ENCODE measurements around the gene TSPAN18.

Gene TSPAN18

DNA sequence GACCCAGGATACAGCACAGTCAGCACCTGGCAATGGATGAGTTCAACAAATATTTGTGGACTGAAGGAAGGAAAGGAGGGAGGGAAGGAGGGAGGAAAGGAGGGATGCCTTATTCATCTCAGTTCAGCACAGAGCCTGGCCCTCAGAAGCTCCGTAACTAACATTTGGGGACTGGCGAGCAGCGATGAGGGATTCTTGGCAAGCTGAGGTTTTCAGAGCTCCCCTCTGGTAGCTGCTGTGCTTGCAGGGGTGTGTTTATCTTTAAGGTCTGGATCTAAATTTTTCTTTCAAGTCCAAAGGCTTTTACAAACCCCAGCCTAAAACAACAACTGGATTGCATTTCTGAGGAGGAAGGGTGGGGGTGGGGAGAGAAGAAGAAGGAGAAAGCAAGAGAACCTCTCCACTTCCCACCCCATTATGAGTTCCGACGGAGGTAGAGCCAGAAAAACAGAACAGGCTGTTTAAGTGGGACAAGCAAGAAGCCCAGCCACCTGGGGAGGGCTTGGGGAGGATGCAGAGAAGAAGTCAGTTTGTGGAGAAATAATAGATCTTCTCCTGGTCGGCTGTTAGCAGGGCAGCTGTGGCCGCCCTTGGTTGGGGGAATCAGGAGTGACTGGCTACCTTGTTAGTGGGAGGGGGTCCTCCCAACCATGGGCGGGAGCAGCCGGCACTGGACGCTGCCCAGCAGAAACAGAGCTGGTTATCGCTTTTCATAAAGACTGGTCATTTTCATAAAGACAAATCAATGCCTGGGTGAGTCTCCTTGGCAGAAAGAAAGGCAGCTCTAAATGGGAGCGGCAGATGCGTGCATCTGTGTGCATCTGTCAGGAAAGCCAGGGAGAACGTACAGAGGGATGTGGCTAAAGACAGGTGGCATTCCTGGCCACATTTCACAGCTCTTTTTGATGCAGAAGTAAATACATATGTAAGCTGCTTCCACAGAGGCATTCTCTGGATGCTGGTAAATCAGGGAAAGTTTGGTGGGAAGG is 78.0 kb downstream of the TSPAN18 start:
- no peak for DNase-seq

DNA sequence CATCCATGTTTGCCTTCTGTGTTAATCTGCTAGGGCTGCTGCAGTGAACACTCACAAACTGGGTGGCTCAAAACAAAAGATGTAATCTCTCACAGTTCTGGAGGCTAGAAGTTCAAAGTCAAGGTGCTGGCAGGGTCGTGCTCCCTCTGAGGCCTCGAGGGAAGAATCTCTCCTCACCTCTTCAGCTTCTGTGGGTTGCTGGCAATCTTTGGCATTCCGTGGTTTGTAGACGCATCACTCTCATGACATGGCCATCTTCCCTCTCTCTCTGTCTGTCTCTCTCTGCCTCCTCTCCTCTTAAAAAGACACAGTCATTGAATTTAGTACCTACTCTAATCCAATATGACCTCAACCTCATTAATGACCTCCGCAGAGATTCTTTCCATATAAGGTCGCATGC is 78.8 kb downstream of the TSPAN18 start:
- no peak for DNase-seq

DNA sequence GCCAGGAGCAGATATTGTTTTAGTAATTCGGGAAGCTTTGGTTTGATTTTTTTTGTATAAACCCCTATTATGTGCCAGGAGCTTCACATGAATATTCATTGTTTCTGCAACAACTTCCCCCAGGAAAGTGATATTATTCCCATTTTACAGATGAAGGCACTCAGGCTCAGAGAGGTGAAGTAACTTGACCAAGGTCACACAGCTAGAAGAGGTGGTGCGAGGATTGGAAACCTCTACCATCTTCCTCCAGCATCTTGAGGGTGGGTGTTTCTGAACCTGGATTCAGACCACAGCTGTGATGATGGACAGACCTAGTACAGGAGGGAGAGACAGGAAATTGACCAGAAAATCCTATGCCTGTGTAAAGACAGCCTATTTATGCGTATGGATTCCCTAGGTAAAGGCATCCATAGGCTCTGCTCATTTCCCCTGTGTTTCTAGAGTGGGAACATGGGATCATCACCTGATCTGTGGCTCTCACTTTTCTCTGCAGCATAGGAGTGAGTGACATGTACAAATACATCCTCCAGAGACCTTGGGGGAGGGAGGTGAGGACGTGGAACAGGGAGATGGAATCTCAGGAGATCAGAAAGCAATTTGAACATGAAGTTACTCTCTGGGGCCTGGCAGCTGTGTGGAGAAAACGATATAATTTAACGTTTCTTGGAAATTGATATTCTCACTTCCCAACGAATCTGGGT is 81.4 kb downstream of the TSPAN18 start:
- no peak for DNase-seq

DNA sequence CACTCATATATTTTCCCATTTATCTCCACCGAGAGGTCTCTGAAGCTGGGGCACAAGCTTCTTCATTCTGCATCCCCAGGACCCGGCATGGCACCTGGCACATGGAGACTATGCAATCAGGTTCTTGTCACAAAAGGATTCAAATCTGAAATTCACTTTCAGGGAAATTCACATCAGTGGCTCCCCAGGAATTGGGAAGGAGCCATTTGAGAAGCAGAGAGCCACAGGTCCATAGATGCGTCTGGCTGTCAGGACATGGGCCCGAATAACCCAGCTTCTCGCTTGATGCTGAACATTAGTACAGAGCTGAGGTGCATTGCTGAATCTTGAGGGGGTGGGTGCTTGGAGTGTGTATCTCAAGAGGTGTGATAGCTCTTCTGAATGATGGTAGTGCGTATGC is 82.5 kb downstream of the TSPAN18 start:
- no peak for DNase-seq

DNA sequence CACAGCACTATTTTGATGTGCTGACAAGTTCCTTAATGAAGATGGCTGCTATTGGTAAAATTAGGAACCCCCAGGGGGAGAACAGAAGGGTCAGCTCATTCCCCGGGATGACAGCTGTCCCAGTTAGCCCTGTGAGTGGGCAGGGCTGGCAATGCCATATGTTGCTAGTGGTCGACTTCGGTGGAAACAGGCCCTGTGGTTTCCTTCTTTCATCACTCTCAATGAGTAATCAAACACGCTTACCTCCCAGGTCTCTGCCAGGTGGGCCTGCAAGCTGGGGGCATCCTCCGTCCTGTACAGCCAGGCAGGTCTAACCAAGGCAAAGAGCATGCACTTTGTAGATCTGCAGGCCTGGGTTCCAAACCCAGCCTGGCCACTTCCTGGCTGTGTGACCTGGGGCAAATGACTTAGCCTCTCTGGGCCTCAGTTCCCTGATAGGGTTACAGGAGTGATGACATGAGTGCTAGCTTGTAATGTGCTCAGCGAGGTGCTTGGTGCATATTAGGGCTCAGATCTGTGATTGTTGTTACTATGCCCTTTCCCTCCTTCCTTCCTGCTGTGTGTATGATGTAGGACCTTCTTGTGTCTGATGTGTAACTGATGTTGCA is 85.2 kb downstream of the TSPAN18 start:
- no peak for DNase-seq

DNA sequence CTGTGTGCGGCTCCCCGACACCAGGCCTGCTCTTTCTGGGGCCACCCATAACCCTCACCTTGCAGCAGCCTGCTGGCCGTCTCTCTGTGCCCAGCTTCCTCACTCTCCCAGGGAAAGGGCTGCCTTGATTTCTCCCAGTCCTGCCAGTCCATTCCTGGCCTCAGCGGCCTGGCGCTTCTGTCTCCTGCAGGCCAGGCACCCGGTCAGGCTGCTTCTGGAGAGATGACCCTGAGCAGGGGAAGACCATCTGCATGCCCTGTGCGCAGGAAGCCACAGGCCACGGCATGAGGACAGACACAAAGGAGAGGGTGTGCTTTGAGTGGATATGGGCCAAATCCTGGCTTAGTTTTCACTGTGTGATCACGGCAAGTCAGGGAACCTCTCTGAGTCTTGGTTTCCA is 86.2 kb downstream of the TSPAN18 start:
- DNase-seq, result no peak

DNA sequence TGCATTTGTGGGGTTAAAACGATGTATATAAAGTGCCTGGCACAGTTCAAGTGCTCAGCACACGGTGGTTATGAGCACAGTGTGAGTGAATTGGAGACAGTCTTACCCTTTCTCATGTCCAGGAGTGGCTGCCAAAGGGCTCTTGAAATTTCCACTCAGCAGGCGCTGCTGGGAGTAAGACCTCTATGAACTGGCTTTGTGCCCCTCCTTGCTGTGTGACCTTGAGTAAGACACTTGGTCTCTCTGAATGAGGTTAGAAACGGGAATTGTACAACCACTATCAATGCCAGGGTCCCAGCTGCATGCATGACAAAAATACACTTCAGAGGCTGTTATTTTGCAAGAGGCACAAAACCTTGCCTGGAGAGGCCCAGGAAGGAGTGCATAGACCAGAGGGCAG is 86.6 kb downstream of the TSPAN18 start:
- DNase-seq, result no peak

DNA sequence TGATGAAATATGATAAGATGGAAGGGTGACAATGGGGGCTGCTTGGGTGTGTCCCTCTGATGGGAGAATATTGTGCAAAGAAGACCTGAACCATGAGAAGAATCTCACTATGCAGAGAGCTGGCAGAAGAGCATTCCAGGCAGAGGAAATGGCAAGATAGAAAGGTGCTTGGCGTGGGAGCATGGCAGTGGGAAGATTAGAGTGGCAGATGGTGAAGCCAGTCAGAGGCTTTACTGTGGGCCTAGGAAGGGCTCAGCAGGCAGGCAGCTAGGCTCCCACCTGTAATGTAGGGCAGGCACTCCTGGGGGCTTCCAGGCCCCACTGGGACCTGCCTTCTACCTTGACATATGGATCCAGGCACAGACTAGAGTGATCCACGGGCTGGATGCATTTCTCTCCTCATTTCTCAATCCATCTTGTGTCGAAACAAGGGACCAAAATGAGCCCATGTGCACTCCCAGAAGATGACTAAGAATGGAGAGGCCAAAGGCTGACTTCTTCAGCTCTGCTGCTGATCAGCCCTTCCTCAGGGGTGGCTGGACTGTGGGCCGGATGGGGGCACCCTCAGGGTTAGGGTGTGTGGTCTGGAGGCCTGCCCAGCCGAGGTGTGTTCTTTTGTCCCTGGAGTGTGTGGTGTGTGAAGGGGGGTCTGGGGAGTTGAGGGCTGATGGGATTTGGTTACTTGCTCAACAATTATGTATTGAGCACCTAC is 88.3 kb downstream of the TSPAN18 start:
- DNase-seq, result no peak

DNA sequence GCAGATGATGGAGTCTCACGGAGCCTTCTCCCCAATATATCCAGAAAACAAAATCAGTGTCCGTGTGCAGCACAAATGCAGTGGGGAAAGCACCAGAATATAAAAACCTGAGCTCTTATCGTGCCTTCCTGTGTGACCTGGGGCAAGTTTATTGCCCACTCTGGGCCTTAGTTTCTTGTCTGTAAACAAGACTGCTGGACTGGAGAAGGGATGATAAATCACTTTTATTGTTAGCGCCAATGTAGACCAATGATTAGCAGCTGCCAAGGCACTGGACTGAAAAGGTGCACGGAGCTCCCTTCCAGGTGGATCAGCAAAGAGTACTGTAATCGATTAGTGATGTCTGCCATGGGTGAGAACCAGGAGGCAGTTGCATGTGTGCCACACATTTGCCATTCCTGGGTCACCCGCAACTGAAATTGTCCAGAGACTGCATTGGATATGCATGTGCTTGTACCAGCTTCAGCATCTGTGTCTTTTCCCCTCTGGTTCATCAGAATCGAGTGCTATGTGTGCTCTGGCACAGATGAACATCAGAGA is 89.2 kb downstream of the TSPAN18 start:
- DNase-seq, result no peak

DNA sequence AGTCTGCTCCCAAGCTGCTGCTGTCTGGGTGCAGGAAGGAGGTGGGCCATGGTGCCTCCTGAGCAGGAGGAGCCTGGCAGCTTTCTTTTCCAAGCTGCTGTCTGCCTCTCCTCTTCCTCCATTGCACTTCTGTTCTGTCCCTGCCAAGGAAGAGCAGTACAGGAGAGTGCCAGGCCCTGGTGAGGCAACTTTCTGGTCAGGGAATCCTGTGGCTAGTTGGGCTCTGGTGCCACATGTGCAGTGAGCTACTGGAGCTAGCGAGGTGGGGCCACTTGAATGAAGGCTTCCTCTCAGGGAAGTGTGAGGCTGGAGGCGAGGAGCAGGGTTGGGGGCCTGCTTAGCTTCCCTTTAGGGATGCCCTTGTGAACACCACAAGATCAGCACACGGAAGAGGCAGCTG is 90.0 kb downstream of the TSPAN18 start:
- DNase-seq, result no peak

DNA sequence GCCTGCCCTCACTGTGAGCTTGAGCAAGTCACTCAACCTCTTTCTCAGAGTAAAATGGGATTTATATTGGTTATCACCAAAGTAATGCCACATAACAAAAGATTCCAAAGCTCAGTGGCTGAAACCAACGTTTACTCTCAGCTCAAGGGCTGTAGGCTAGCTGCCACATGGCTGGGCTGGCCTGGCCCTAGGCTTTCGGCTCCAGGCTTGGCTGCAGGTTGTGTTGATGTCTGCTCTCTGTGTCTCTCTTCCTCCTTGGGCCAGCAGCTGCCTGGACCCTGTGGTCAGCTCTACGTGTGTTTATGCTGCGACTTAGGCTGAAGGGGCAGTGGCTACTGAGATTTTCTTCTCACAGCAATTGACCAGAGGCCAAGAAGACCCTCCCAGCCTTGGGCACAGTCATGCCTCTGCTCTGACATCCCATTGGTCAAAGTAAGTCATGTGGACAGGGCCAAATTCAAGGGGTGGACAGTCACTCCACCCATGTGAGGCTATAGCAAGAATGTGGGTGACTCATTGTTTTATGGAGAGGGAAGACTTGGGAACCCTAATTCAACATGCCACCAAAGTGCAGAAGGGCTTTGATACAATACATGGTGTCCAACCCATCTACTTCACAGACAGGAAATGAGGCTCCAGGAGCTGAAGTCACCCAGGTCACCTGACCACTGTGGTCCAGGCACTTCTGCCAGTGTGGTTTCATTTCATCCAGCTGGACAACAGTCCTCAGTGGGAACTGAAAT is 90.6 kb downstream of the TSPAN18 start:
- DNase-seq, result no peak

DNA sequence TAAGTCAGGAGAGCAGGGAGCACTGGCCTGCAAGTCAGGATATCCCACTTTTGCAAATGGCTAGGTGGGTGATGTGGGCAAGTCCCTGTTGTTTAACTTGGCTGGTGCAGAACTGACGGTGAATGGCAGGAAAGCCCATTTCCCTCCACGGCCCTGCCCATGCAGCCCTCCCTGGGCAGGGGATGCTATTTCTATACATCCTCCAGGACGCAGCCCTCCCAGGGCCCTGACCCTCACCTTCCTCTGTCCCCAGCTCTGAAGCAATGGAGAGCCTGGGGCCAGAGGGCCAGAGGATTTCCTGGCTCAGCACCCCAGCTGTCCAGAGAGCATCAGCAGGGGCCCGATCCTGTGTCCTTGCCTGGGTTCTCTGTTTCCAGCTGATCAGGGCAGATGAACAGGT is 91.3 kb downstream of the TSPAN18 start:
- DNase-seq, result no peak

DNA sequence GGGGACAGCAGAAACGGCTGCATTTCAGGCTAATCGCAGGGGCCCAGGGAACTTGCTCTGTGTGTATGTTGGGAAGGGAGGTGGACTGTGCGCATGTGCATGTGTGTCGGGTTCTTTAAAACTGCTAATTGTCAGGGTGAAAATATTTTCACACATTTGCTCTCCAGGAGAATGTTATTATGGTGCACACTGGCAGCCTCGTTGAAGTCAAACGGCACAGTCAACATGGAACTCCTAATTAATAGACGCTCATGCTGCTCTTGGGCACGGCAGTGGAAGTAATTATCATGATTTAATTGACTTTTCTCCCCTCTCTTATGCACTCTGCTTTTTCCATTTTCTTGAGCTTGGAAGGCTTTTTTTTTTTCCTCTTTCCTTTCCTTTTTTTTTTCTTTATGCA is 92.6 kb downstream of the TSPAN18 start:
- no peak for DNase-seq

DNA sequence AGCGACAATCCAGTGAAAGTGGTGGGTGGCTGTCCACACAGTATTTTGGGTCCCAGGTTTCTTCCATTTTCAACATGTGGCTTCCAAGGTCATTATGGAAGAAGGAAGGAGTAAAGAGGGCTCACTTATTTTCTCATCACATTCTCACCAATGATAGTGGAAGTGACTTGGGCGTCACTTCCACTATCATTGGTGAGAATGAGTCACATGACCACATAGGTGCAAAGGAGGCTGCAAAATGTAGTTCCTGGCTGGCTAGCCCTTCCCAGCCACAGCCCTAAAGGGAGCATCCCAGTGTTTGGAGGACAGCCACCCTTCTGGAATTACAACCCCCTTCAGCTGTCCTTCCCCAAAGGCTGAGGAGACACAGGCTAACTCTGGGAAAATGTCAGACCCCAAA is 95.6 kb downstream of the TSPAN18 start:
- no peak for DNase-seq

DNA sequence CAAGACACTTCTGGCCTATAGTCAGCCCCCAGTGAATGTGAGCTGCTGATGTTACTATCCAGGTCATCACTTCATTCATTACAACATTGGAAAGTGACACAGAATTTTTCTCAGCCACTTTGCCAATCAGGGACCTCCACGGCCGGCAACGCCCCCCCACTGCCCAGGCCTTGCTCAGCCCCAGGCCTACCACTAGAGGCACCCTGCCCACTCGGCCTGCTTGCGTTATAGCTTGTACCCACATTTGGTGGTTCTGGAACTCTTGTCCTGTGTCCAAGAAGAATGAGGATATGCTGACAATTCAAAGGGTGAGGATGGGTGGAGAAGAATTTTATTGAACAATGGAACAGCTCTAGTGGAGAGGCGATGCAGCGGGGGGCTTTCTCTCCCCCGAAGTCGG is 96.2 kb downstream of the TSPAN18 start:
- peak; percentile 34 for DNase-seq

DNA sequence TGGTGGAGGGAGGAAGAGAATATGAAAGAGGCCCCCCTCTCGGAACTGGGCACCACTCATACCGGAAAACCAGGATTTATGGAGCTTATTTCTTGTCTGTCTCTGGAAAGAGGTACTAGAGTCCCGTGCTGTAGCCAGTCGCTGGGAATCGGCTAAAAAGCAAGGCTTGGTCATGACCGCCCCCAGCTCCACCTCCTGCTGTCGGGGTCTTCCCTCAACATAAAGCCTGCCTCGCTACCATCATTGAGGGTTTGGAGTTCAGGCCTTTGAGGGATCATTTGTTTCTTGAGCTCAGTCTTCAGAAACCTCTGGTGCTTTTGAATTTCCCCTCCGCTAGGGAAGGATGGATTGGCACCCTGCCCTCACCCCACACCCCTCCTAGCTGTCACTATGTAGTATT is 97.1 kb downstream of the TSPAN18 start:
- DNase-seq, result no peak

DNA sequence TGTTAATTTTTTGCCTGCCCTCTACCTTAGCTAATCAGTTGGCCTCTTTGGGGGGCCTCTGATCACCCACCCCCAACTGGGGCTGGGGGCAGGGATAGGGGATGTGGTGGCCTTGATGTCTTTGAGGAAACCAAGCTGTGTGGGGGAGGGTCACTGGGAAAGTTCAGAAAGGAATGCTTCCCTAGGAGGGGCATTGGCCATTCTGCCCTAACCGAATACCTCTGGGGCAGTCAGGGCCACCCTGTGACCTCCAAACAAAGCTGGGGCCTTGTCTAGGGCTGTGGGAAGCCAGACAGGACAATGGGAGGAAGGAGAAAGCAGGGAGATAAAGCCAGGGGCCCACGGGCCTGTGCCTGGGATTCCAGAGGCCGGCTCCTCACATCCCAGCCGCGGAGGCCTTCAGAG is 97.5 kb downstream of the TSPAN18 start:
- no peak for DNase-seq

DNA sequence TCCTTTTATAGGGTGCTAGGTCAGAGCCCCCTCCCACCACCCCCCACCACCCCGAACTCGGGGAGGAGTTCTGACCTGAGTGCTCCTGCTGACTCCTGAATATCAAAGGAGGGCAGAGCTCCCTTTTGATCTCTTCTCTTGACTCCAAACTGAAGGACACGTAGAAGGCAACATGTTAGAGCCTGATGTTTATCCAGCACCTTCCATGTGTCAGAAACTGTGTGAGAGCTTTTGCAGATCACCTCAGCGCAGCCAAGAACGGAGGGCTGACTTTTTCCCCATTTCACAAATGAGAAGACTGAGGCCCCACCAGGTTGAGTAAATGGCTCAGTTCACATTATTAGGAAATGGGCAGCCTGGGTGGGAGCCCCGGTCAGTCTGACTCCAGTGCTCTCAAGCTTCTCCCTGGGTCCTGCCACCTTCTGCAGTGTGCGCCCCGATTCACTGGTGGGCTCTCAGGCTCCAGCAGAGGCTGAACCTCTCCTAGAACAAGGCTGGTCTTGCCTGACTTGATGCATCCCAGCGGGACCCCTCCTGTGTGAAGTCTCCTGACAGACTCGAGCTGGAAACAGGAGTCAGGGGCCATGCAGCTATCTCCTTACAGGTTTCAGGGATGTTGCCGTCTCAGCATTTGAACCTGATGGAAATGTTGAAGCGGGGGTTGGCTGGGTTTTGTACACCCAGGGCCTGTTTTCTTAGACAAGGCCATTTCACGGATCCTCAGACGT is 98.5 kb downstream of the TSPAN18 start:
- DNase-seq, result no peak

DNA sequence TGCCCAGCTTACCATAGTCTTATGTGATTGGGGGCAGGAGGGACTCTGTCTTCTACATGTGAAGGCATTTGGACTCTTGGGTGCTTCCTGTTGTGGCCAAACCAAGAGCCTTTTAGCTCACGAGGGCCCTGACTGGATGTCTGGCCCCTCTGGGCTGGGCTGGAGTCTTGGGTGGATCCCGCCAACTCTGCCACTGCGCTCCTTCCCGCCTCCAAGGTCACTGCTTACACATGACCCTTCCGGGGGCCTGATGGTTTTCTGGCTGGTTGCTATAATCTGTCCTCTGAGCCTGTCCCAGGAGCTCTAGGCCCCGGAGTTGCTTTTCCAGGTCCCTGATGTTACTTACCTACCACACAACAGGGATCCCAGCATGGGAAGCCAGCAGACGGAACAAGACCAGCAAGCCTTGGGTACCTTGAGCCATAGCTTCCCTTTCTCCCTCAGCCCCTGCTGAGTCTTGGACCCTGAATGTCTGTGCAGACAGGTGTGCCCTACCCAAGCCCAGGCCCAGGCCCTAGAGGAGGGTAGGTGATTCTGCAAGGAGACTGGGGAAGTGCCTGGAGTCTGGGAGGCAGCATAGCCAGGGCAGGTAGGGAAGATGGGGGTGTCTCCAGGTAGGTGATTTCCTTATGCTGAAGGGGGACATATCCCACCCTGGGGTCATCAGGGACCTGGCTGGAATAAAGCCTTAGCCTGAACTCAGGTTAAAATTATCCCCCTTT is 100.3 kb downstream of the TSPAN18 start:
- DNase-seq, result no peak

DNA sequence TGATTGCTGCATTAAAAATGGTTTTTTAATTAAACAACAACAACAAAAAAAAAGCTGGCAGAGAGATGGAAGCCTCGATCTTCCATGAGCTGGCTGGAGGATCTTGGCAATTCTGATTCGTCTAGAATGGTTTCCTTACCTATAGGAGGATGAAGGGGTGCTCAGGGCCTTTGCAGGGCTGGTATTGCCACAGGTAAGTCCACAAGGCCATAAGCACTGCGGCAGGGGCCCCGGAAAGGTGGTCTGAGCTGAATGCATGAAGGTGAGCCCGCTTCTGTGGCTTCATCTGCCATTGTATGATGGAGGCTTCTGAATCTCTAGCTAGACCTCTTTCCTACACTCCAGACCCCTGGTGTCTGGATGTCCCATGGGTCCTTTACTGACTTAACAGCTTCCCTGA is 101.5 kb downstream of the TSPAN18 start:
- DNase-seq, result no peak

DNA sequence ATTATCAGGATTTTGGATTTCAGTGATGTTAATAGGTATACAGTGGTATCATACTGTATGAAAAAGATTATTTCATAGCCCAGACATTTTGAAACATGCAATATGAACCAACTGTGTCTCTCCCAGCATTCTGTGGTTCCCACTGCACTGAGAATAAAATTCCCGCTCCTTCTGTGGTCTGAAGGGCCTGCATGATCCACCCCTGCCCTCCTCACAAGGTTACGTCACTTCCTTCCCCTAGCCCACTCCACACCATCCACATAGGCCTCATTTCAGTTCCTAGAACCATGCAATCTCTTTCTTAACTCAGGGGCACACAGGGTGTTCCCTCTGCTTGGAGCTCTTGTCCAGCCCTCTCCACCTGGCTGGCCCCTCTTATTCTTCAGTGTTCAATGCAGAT is 103.1 kb downstream of the TSPAN18 start:
- DNase-seq, result no peak
